Femur (tissue), 1 donor: ENCODE results near the gene GTF2A1L.
A peak's percentile ranks its signal among the peaks of the same experiment; 100 is the strongest.
"Not testable (repeated sequence)": the region's sequence is repeated elsewhere in the genome, so short reads cannot be mapped to it uniquely, and the experiment has no call there.

ENCODE experiments used
- DNase-seq: peaks from one replicate; pipeline ENCODE4 v3.0.0-alpha.2; 2017

GTF2A1L gene, protein sequence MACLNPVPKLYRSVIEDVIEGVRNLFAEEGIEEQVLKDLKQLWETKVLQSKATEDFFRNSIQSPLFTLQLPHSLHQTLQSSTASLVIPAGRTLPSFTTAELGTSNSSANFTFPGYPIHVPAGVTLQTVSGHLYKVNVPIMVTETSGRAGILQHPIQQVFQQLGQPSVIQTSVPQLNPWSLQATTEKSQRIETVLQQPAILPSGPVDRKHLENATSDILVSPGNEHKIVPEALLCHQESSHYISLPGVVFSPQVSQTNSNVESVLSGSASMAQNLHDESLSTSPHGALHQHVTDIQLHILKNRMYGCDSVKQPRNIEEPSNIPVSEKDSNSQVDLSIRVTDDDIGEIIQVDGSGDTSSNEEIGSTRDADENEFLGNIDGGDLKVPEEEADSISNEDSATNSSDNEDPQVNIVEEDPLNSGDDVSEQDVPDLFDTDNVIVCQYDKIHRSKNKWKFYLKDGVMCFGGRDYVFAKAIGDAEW

GRCh38 chr2:48617618-48618017 is at the start of gene GTF2A1L:
GTF2A1L (plus strand) TSS chr2:48617856; CDS start chr2:48617875, 19 bp downstream.
- no peak for DNase-seq

DNA sequence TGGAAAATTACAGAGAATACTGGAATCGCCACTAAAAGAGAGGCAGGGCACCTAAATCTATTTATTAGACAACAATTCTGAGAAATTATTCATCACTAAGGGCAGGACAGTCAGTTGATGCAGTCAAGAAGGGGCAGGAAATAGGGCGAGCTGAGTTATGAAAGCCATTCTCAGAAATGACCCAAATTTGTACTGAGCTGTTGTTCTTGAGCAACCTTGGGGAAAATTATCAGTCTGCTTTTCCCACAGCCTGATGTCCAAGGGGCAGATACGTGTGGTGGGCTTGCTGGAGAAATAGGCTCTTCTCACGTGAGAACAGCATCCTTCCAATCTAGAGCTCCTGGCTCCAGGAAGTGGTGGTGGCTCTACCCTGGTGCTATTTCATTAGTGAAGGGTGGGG is 49.1 kb upstream of the GTF2A1L start:
- DNase-seq = no peak

GRCh38 chr2:48569433-48569832 is 48.2 kb upstream of the GTF2A1L start:
- no peak for DNase-seq

GRCh38 chr2:48572816-48573215 is 44.8 kb upstream of the GTF2A1L start:
- no peak for DNase-seq

GRCh38 chr2:48574353-48575287 is 43.0 kb upstream of the GTF2A1L start:
- DNase-seq = no peak

DNA sequence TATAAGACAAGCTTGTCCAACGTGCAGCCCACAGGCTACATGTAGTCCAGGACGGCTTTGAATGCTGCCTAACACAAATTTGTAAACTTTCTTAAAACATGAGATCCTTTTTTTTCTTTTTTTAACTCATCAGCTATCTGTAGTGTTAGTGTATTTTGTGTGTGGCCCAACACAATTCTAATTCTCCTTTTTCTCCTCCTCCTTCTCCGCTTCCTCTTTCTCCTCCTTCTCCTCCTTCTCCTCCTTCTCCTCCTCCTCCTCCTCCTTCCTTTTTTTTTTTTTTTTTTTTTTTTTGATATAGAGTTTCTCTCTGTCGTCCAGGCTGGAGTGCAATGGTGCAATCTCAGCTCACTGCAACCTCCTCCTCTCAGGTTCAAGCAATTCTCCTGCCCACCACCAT is 39.3 kb upstream of the GTF2A1L start:
- DNase-seq = no peak

GRCh38 chr2:48583961-48584360 is 33.7 kb upstream of the GTF2A1L start:
- DNase-seq = no peak

- DNase-seq = no peak
These were observed 33.1 kb upstream of the GTF2A1L start for GRCh38 chr2:48584551-48584950.

DNA sequence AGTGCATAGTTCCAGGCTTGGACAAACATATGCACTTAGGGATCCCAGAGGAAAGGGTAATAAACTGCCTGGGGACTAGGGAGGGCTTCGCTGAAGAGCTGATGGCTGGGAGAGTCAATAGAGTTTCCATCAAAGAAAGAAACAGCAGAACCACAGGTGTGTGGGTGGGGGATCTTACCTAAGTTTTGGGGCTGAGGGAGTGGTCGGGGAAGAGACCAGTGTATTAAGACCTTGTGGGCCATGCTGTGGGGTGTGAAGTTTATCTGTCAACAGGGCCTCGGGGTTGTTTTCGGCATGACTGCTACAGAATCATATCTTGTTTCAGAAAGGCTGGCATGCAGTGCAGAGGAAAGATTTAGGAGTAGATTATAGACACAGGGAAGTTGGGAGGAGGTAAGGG is 31.2 kb upstream of the GTF2A1L start:
- no peak for DNase-seq

GRCh38 chr2:48587560-48587959 is 30.1 kb upstream of the GTF2A1L start:
- peak; percentile 28 for DNase-seq

DNA sequence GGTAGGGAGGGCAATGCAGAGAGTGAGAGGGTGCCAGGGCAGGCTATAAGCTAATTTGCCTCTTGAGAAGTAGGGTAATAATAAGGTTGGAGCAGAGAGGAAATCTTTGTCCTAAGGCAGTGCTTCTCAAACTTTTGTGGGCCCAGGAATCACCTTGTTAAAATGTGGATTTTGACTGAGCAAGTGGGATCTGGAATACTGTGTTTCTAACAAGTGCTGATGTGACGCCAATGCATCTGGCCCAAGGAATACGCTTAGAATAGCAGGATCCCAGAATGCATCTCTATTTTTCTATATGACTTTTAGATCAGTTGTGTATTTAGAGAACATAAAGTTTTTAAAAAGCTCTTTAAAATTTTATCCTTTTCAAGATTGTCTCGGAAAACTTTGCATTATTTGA is 29.7 kb upstream of the GTF2A1L start:
- no peak for DNase-seq

DNA sequence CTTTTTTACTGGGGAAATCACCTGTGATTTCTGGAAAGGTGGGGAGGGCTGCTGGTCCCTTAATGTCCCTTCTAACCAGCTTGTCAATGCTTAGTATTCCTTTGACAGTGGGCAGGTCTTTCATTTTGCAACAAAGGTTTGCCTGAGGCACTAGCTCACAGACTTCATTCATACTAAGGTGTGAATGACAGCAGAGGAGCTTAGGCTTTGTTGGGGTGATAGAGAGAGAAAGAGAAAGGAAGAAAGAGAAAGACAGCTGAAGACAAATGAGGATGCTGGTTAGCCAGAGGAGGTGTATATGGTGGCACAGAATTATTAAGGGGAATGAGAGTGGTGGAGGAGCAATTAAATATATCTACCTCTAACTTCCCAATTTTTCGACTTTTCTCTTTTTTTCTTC is 28.9 kb upstream of the GTF2A1L start:
- no peak for DNase-seq

- DNase-seq = peak; percentile 48
These were observed 28.4 kb upstream of the GTF2A1L start for GRCh38 chr2:48589170-48589767.

DNA sequence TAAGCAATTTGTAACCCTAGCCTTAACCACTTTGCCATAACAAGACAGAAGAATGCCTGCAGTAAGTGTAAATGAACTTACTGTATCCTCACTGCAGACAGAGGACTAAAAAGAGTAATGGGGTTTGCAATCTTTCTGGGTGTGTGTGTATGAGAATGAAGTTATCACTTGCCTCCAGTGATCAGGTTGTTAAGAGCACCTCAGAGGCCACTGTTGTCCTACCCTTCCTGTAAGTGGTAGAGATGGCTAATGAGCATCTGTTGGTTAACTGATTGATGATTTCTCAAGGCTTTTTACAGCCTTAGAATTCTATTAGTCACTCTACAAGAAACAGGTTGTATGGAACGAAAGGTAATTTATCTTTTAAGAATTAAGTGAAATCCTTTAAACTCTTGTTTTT is 27.6 kb upstream of the GTF2A1L start:
- DNase-seq = no peak

- DNase-seq = no peak
These were observed 25.6 kb upstream of the GTF2A1L start for GRCh38 chr2:48592067-48592466.

DNA sequence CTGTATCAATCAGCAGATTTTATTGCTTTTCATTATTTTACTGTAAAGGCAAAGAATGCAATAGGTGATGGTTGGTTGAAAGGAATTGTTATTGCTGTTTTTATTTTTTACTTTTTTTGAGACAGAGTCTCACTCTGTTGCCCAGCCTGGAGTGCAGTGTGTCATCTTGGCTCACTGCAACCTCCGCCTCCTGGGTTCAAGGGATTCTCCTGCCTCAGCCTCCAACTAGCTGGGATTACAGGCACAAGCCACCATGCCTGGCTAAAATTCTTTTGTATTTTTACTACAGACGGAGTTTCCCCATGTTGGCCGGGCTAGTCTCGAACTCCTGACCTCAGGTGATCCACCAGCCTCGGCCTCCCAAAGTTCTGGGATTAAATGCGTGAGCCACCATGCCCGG is 20.9 kb upstream of the GTF2A1L start:
- DNase-seq = not testable (repeated sequence)

DNA sequence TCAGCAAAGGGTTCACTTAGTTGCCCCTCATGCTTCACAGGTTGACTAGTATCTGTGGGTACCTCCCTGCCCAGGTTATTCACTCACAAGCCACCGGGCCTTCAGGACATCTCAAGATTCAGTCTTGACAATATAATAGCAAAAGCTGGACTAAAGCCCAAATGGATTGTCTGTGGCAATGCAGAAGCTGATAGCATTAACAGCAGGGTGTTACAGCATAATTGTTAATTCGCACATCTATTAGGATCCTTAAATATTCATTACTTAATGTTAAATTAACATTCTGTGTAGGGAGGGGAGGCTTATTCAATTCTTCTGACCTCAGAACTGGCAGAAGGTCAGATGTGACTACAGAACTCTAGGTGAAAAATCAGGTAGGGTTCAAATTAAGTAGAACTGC is 20.2 kb upstream of the GTF2A1L start:
- no peak for DNase-seq

DNA sequence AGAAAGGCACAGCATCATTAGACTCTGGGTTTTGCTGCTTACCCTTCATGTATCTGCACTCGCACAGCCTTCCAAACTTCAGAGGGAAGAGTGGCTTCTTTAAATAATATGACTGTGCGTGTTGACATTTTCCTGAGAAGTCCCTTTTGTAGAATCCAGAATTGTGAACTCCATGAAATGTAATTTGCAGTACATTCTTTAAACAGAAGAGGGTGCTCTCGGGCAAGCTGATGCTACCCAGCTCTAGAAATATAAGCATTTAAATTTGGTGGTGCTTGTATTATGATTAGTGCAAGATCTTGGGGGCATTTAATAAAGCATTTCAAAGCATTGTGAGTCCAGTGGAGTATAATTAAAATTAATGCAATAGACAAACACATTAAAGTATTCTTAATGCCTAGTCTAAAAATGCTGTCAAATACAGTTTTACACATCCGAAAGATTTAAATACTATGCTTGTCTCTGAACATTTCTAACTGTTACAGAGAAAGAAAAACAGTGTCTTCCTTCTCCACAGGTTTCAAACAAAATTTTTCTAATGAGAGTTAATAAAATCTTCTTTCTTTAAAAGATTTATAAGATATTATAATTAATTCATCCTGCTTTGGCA is 17.3 kb upstream of the GTF2A1L start:
- no peak for DNase-seq

GRCh38 chr2:48600917-48601316 is 16.7 kb upstream of the GTF2A1L start:
- no peak for DNase-seq

- no peak for DNase-seq
These were observed 16.3 kb upstream of the GTF2A1L start for GRCh38 chr2:48601349-48601748.

DNA sequence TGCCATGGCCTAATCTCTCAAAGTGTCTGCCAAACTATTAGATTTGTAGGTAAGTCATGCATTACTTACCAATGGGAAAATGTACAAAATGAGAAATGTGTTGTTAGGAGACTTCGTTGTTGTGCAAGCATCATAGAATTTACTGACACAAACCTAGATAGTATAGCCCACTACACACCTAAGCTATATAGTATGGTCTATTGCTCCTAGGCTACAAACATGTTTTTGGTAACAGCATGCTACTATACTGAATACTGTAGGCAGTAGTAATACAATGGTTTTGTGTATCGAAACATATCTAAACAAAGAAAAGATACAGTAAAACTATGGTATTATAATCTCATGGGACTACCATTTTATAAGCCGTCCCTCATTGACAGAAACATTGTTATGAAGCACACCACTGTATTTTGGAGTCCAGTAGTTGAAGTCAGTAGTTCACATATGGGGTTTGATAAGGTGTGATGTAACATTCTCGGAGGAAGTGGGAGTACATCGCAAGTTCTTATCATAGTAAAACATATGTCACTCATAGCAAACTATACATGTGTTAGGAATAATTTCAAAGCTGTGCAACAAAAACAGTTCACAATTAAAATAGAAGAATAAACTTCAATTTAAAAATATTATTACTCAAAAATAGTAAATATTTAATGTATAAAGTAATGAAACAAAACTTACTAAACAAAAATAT is 12.0 kb upstream of the GTF2A1L start:
- no peak for DNase-seq

GRCh38 chr2:48607307-48608014 is 10.2 kb upstream of the GTF2A1L start:
- no peak for DNase-seq
